Activated B cell treated with CpG ODN at 0.5 μM for 24 hours (primary cell): ENCODE data around the gene CD200R1L. TPM values are rescaled to one million over a fixed set of nuclear protein-coding genes. Genes with fewer than 3 reads are reported as not detected.
A peak's percentile ranks its signal among the peaks of the same experiment; 100 is the strongest.
"Not testable (repeated sequence)": the region's sequence is repeated elsewhere in the genome, so short reads cannot be mapped to it uniquely, and the experiment has no call there.

Experiments
- ATAC-seq: fragments of 200-7000 bp; cut with Tn5 transposase; one replicate; pipeline ENCODE4 v1.10.0; 2021; ENCODE audit warnings: low read depth, mild to moderate bottlenecking, moderate library complexity
- CTCF ChIA-PET: fragments of 350-600 bp; sonication (Branson Sonifier 250); formaldehyde crosslinking; loops from one replicate; lab custom pipeline; 2021; ENCODE audit warnings: antibody characterized with exemption; lab: Charles Lee
- POLR2A ChIA-PET: fragments of 350-600 bp; sonication (Branson Sonifier 250); formaldehyde crosslinking; loops from one replicate; lab custom pipeline; 2021; ENCODE audit warnings: antibody characterized with exemption; lab: Charles Lee
- DNase-seq: peaks from one replicate; pipeline ENCODE4 v3.0.0; 2022
- H3K27ac Mint-ChIP-seq: one replicate; pipeline ENCODE4 v1.8.0; 2020; ENCODE audit warnings: mixed read lengths
- H3K27me3 Mint-ChIP-seq: one replicate; pipeline ENCODE4 v1.8.0; 2021; ENCODE audit warnings: mixed read lengths
- H3K36me3 Mint-ChIP-seq: one replicate; pipeline ENCODE4 v1.8.0; 2021; ENCODE audit warnings: low read depth, mixed read lengths
- H3K4me1 Mint-ChIP-seq: one replicate; pipeline ENCODE4 v1.8.0; 2021; ENCODE audit warnings: mixed read lengths
- H3K4me3 Mint-ChIP-seq: one replicate; pipeline ENCODE4 v1.8.0; 2020; ENCODE audit warnings: mild to moderate bottlenecking, mixed read lengths
- H3K9me3 Mint-ChIP-seq: one replicate; pipeline ENCODE4 v1.8.0; 2020; ENCODE audit warnings: mixed read lengths
- intact Hi-C: fragments of 100-400 bp; cut with micrococcal nuclease; formaldehyde crosslinking; loops from one replicate; pipeline ENCODE4 v1.15.1; 2024
- total RNA-seq: library from RNA; stranded (reverse); gene quantifications from 2 replicates; pipeline ENCODE4 v1.2.3, GENCODE V29; 2022
- TF ChIP-seq, protein P1 (sequence below): fragments of 200-600 bp; IDR thresholded peaks from one replicate; pipeline ENCODE4 v1.8.0; 2022; ENCODE audit warnings: antibody characterized with exemption, mild to moderate bottlenecking

CD200R1L gene
- total RNA-seq, 1 donor from 2014 or later, result not detected

DNA sequence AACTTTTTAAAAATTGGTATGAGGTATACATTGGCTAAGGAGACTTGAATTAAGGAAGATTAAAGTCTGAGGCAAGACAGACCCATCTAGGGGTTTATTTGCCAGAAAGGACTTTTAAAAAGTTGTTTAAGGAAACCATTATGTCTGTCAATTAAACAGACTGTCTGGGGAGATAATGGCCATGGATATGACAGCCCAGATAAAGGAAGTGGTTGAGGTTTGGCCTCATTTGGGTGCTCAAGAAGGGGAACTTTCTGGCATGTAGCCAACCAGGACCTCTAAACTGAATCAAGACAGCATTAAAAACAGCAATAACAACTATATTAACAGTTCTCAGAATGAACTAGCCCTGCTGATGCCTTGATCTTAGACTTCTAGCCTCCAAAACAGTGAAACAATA lies 9.9 kb upstream of the CD200R1L start:
- POLR2A ChIA-PET, result no interaction called here

DNA sequence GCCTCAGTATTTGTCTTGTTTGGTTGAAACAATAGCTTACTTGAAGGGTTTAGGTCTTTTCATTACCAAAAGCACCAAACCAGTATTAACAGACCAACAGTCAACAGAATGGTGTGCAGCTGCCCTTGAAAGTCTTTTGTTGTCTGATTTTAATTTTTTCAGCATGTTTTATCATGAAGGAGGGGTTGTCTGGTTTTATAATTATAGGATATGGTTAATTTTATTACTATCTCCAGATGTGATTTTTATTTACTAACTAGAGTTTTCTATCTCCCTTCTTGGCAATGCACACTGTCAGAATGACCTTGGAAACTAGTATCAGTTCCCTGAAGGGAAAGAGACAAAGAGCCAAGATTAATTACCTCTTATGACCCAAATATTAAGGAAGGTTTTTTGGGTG lies 9.2 kb upstream of the CD200R1L start:
- TF ChIP-seq, protein P1, sequence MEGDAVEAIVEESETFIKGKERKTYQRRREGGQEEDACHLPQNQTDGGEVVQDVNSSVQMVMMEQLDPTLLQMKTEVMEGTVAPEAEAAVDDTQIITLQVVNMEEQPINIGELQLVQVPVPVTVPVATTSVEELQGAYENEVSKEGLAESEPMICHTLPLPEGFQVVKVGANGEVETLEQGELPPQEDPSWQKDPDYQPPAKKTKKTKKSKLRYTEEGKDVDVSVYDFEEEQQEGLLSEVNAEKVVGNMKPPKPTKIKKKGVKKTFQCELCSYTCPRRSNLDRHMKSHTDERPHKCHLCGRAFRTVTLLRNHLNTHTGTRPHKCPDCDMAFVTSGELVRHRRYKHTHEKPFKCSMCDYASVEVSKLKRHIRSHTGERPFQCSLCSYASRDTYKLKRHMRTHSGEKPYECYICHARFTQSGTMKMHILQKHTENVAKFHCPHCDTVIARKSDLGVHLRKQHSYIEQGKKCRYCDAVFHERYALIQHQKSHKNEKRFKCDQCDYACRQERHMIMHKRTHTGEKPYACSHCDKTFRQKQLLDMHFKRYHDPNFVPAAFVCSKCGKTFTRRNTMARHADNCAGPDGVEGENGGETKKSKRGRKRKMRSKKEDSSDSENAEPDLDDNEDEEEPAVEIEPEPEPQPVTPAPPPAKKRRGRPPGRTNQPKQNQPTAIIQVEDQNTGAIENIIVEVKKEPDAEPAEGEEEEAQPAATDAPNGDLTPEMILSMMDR, result no peak
- intact Hi-C loops, result loop anchor here (2.0 to 10.0 kb wide), 4 partner anchors 89 to 291 kb away; partner anchors contain the start of genes ATG3 and SLC35A5
- Mint-ChIP-seq H3K36me3 (peaks cover 10% of the 10 kb centered on the region), H3K9me3 (peaks cover 15% of the 10 kb centered on the region), H3K27ac (no peak overlapping the region), H3K4me1 (peaks cover 39% of the 10 kb centered on the region), H3K27me3 (no peaks in the 10 kb centered on the region), H3K4me3 (no peak overlapping the region)
- no peak for ATAC-seq
- DNase-seq, result no peak
- ChIA-PET POLR2A (no interaction called here), CTCF (interaction anchor here (1.8 kb wide), 1 partner anchor 123 kb away, joined by 5 read pairs; no protein-coding TSS in a partner anchor)

More for the DNA sequence above, 9.9 kb upstream of the CD200R1L start:
- Mint-ChIP-seq H3K4me1 (peaks cover 45% of the 10 kb centered on the region), H3K27me3 (no peaks in the 10 kb centered on the region), H3K36me3 (peaks cover 6% of the 10 kb centered on the region), H3K27ac (peak overlapping the region; percentile 27), H3K4me3 (peak overlapping the region; percentile 20), H3K9me3 (peaks cover 9% of the 10 kb centered on the region)
- peak; percentile 25 for ATAC-seq
- CTCF ChIA-PET, result no interaction called here
- no peak for DNase-seq
- TF ChIP-seq, protein P1, result no peak
- intact Hi-C loops, result loop anchor here (2.0 to 10.0 kb wide), 4 partner anchors 89 to 292 kb away; partner anchors contain the start of genes ATG3 and SLC35A5

DNA sequence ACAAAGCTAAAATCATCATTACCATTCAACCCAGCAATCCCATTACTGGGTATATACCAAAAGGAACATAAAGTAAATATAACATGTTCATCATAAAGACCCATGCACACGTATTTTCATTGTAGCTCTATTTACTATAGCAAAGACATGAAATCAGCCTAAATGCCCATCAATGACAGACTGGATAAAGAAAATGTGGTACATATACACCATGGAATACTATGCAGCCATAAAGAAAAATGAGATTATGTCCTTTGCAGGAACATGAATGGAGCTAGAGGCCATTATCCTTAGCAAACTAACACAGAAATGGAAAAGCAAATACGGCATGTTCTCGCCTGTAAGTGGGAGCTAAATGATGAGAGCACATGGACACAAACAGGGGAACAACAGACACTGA lies 8.4 kb upstream of the CD200R1L start:
- H3K27ac Mint-ChIP-seq, ATAC-seq, H3K27me3 Mint-ChIP-seq, DNase-seq, POLR2A ChIA-PET, H3K4me3 Mint-ChIP-seq: not testable (repeated sequence)
- intact Hi-C loops, result loop anchor here (5.0 to 10.0 kb wide), 3 partner anchors 88 to 290 kb away; partner anchors contain the start of genes ATG3 and SLC35A5
- peaks cover 14% of the 10 kb centered on the region for H3K36me3 Mint-ChIP-seq
- H3K9me3 Mint-ChIP-seq, result peaks cover 22% of the 10 kb centered on the region
- CTCF ChIA-PET, result interaction anchor here (1.8 kb wide), 1 partner anchor 124 kb away, joined by 5 read pairs; no protein-coding TSS in a partner anchor
- peaks cover 34% of the 10 kb centered on the region for H3K4me1 Mint-ChIP-seq

DNA sequence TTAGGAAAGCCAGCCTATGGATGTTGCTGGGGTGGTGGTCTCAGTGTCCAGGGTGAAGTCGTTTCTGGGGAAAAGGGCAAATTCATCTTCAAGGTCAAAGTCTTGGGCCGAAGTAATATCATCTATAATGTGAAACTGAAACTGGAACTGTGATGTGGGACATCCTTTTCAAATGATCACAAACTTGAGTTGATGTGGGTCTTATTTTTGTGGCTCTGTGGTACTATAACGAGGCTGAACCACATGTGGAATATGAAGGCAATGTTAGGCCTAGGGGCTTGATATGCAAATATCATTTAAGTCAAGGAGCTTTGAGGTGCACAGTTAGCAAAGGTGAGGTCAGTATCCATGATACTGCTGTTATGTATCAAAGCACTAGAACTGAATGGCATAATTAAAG lies 1.5 kb upstream of the CD200R1L start:
- H3K4me3 Mint-ChIP-seq, result peak overlapping the region; percentile 25
- POLR2A ChIA-PET, result no interaction called here
- TF ChIP-seq, protein P1, result no peak
- H3K9me3 Mint-ChIP-seq, result peaks cover 29% of the 10 kb centered on the region
- H3K36me3 Mint-ChIP-seq, result peaks cover 14% of the 10 kb centered on the region
- peaks cover 32% of the 10 kb centered on the region for H3K4me1 Mint-ChIP-seq
- H3K27me3 Mint-ChIP-seq, result no peaks in the 10 kb centered on the region
- no peak for ATAC-seq
- intact Hi-C loops, result loop anchor here (1.0 kb wide), 1 partner anchor 34 kb away; no protein-coding TSS in a partner anchor
- DNase-seq, result no peak
- peak overlapping the region; percentile 74 for H3K27ac Mint-ChIP-seq
- CTCF ChIA-PET, result interaction anchor here (1.5 kb wide), 1 partner anchor 113 kb away, joined by 4 read pairs; no protein-coding TSS in a partner anchor

DNA sequence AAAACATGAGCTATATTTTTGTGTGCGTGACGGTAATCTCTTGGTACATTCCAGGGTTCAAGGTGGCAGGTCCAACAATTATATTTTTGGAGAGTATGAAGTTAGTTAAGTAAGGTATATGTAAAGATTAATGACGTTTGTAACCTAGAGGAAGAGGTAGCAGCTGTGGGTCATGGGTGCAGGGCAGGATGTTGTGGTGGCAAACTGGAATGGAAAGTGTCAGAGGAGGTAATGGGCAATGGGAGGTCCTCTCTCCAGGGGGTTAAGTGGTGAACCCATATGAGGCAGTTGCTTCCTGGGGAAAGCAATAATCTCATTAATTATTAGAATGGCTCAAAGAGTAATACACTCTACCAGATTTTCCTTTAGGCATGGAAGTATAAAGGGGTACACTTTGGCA lies 1.0 kb upstream of the CD200R1L start:
- peak overlapping the region; percentile 74 for H3K27ac Mint-ChIP-seq
- DNase-seq (no peak), ATAC-seq (peak; percentile 87)
- H3K36me3 Mint-ChIP-seq, result peaks cover 14% of the 10 kb centered on the region
- no peaks in the 10 kb centered on the region for H3K27me3 Mint-ChIP-seq
- intact Hi-C loops, result loop anchor here (1.0 kb wide), 1 partner anchor 33 kb away; no protein-coding TSS in a partner anchor
- H3K4me1 Mint-ChIP-seq, result peaks cover 32% of the 10 kb centered on the region
- POLR2A ChIA-PET, result interaction anchor here (0.6 kb wide), 1 partner anchor 127 kb away, joined by 3 read pairs; the partner anchor contains the start of gene CD200R1
- peaks cover 33% of the 10 kb centered on the region for H3K9me3 Mint-ChIP-seq
- TF ChIP-seq, protein P1, result no peak
- H3K4me3 Mint-ChIP-seq, result peak overlapping the region; percentile 13
- CTCF ChIA-PET, result interaction anchor here (1.5 kb wide), 1 partner anchor 113 kb away, joined by 4 read pairs; no protein-coding TSS in a partner anchor
